Activated CD4-positive, alpha-beta T cell treated with anti-CD3 and anti-CD28 coated beads, Interleukin-2, amount 50 U/mL, for 24 hours (primary cell): ENCODE data around the gene TRABD.

Experiments
- DNase-seq, 2 donors: peaks; one replicate each; pipeline ENCODE4 v3.0.0-alpha.2; 2020; ENCODE audit warnings: low read depth in 1 of 2, low spot score in 1 of 2

The TRABD gene

GRCh38 chr22:50236731-50237409, 51.2 kb downstream of the TRABD start:
- no peak for DNase-seq

- DNase-seq: no peak
Observed at GRCh38 chr22:50238755-50239154, 53.0 kb downstream of the TRABD start.

- no peak for DNase-seq
Observed at GRCh38 chr22:50242406-50242949, 56.8 kb downstream of the TRABD start.

GRCh38 chr22:50243685-50244419, 58.1 kb downstream of the TRABD start:
- DNase-seq: no peak

- peak; percentile 88 to 89 for DNase-seq
Observed at GRCh38 chr22:50244420-50245213, 58.9 kb downstream of the TRABD start, which contains the start of gene TUBGCP6. Gene TUBGCP6 (minus strand): TSS chr22:50245023. CDS start chr22:50244459, 564 bp downstream.

GRCh38 chr22:50245214-50246072, 59.7 kb downstream of the TRABD start:
- no peak for DNase-seq

GRCh38 chr22:50246242-50247175, 60.8 kb downstream of the TRABD start:
- DNase-seq: no peak

GRCh38 chr22:50247748-50248147, 62.0 kb downstream of the TRABD start:
- no peak for DNase-seq

GRCh38 chr22:50248196-50249081, 62.7 kb downstream of the TRABD start:
- DNase-seq: no peak
